Spleen (tissue), 7 donors: ENCODE measurements around the gene GJC1.

Source experiments
- POLR2A ChIP-seq, 3 donors: fragments of 450-650 bp; IDR thresholded peaks; one replicate each; pipeline ENCODE4 v1.5.1; 2017; ENCODE audit warnings: antibody characterized with exemption in 3 of 3, mild to moderate bottlenecking in 1 of 3
- POLR2AphosphoS5 ChIP-seq, 3 donors: sonication (generic); formaldehyde crosslinking; IDR thresholded peaks; one replicate each; pipeline ENCODE4 v1.5.1; 2017; ENCODE audit warnings: antibody characterized with exemption in 3 of 3
- TF ChIP-seq, protein P1 (sequence below), 11 experiments: fragments of 200-600 bp in 7 of 11; fragments of 450-650 bp in 4 of 11; sonication (generic) in 4 of 11; IDR thresholded peaks in 8 of 11; conservative IDR thresholded peaks in 3 of 11; 1 replicate in 7 of 11; 2 replicates in 4 of 11; pipeline versions ENCODE4 v1.4.0 to v1.8.0; 2016 to 2021; ENCODE audit warnings: antibody characterized with exemption in 11 of 11, inconsistent platforms in 4 of 11, mild to moderate bottlenecking in 1 of 11
- donor health status: DM: no; HTN: no; CAD: no; lungs with moderate emphysema.
- donor health status: DM: no; HTN: no; CAD: no.
- donor health status: DM: no; HTN: no; CAD: no.

DNA sequence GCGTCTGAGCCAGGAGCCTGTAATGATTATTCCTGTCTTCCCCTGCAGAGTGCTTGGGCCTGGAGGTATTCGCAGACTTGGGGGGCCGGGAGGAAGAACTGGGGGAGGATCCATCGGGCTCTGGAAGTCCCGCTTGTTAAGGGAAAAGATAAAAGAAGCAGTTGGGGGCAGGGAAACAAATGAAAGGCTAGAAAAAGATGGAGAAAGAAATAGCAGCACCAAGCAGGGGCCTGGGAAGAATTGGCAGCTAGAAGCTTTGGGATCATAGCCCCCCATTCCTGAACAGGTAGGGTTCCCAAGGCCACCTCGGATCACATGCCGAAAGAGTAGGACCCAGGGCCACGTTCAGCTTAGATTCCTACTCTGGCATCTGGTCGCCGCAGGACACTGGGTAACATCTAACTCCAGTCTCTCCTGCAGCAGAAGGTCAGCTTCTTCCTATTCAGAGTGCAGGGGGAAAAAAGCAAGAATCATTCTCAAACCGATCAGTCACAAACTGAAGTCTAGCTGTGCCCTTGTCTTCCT, 47.7 kb downstream of the GJC1 start:
- TF ChIP-seq POLR2A (IDR thresholded peaks at IDR 0.05) (no peak), POLR2AphosphoS5 (IDR thresholded peaks at IDR 0.05) (no peak)
- TF ChIP-seq, protein P1, sequence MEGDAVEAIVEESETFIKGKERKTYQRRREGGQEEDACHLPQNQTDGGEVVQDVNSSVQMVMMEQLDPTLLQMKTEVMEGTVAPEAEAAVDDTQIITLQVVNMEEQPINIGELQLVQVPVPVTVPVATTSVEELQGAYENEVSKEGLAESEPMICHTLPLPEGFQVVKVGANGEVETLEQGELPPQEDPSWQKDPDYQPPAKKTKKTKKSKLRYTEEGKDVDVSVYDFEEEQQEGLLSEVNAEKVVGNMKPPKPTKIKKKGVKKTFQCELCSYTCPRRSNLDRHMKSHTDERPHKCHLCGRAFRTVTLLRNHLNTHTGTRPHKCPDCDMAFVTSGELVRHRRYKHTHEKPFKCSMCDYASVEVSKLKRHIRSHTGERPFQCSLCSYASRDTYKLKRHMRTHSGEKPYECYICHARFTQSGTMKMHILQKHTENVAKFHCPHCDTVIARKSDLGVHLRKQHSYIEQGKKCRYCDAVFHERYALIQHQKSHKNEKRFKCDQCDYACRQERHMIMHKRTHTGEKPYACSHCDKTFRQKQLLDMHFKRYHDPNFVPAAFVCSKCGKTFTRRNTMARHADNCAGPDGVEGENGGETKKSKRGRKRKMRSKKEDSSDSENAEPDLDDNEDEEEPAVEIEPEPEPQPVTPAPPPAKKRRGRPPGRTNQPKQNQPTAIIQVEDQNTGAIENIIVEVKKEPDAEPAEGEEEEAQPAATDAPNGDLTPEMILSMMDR (IDR thresholded peaks at IDR 0.05 in 8 of 11, conservative IDR thresholded peaks at IDR 0.05 in 3 of 11) = no peak
